HL-60 (cell line): ENCODE data around the gene ADARB1.
"Not testable (repeated sequence)": the region's sequence is repeated elsewhere in the genome, so short reads cannot be mapped to it uniquely, and the experiment has no call there.

Experiments used
- DNase-seq, 2 experiments: peaks; one replicate each; pipeline ENCODE4 v3.0.0-alpha.2; 2010 to 2020; ENCODE audit warnings: low read depth in 1 of 2, low spot score in 1 of 2
- H3K27ac ChIP-seq: fragments of 250-450 bp; sonication (Bioruptor Pico); replicated peaks from 2 replicates; pipeline ENCODE4 v1.5.1; 2020; ENCODE audit warnings: mild to moderate bottlenecking, moderate library complexity
- H3K27me3 ChIP-seq: fragments of 250-450 bp; sonication (Bioruptor Pico); 2 replicates; pipeline ENCODE4 v1.5.1; 2021; ENCODE audit warnings: mild to moderate bottlenecking, moderate library complexity; ENCODE audit not compliant: insufficient read depth, poor library complexity, severe bottlenecking
- H3K4me3 ChIP-seq: replicated peaks from 2 replicates; pipeline ENCODE4 v1.5.1; 2011; ENCODE audit warnings: mild to moderate bottlenecking, control low read depth, low read length; ENCODE audit not compliant: insufficient read depth
- GABPA ChIP-seq: IDR thresholded peaks from 2 replicates; pipeline ENCODE4 v1.6.1; 2012; ENCODE audit warnings: low read depth
- POLR2AphosphoS5 ChIP-seq: IDR thresholded peaks from 2 replicates; pipeline ENCODE4 v1.6.1; 2012; ENCODE audit warnings: low read depth
- SPI1 ChIP-seq: IDR thresholded peaks from 2 replicates; pipeline ENCODE4 v1.6.1; 2012; ENCODE audit warnings: low read depth, mild to moderate bottlenecking, borderline replicate concordance
- TF ChIP-seq, protein P1 (sequence below): IDR thresholded peaks from one replicate; pipeline ENCODE4 v1.5.1; 2011; ENCODE audit warnings: low read length, control low read depth, inconsistent platforms; ENCODE audit not compliant: insufficient read depth
- TF ChIP-seq, protein P2 (sequence below): IDR thresholded peaks from 2 replicates; pipeline ENCODE4 v1.6.1; 2012; ENCODE audit warnings: low read depth; ENCODE audit not compliant: insufficient replicate concordance

ADARB1 gene

GRCh38 chr21:45145146-45145545, 70.8 kb downstream of the ADARB1 start:
- no peak overlapping the region for H3K4me3 ChIP-seq
- H3K27ac ChIP-seq: no peak overlapping the region
- TF ChIP-seq, protein P1, sequence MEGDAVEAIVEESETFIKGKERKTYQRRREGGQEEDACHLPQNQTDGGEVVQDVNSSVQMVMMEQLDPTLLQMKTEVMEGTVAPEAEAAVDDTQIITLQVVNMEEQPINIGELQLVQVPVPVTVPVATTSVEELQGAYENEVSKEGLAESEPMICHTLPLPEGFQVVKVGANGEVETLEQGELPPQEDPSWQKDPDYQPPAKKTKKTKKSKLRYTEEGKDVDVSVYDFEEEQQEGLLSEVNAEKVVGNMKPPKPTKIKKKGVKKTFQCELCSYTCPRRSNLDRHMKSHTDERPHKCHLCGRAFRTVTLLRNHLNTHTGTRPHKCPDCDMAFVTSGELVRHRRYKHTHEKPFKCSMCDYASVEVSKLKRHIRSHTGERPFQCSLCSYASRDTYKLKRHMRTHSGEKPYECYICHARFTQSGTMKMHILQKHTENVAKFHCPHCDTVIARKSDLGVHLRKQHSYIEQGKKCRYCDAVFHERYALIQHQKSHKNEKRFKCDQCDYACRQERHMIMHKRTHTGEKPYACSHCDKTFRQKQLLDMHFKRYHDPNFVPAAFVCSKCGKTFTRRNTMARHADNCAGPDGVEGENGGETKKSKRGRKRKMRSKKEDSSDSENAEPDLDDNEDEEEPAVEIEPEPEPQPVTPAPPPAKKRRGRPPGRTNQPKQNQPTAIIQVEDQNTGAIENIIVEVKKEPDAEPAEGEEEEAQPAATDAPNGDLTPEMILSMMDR: no peak
- TF ChIP-seq SPI1: no peak
- no peak for TF ChIP-seq POLR2AphosphoS5
- TF ChIP-seq, protein P2, sequence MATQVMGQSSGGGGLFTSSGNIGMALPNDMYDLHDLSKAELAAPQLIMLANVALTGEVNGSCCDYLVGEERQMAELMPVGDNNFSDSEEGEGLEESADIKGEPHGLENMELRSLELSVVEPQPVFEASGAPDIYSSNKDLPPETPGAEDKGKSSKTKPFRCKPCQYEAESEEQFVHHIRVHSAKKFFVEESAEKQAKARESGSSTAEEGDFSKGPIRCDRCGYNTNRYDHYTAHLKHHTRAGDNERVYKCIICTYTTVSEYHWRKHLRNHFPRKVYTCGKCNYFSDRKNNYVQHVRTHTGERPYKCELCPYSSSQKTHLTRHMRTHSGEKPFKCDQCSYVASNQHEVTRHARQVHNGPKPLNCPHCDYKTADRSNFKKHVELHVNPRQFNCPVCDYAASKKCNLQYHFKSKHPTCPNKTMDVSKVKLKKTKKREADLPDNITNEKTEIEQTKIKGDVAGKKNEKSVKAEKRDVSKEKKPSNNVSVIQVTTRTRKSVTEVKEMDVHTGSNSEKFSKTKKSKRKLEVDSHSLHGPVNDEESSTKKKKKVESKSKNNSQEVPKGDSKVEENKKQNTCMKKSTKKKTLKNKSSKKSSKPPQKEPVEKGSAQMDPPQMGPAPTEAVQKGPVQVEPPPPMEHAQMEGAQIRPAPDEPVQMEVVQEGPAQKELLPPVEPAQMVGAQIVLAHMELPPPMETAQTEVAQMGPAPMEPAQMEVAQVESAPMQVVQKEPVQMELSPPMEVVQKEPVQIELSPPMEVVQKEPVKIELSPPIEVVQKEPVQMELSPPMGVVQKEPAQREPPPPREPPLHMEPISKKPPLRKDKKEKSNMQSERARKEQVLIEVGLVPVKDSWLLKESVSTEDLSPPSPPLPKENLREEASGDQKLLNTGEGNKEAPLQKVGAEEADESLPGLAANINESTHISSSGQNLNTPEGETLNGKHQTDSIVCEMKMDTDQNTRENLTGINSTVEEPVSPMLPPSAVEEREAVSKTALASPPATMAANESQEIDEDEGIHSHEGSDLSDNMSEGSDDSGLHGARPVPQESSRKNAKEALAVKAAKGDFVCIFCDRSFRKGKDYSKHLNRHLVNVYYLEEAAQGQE: no peak
- no peak for TF ChIP-seq GABPA
- H3K27me3 ChIP-seq: no peaks in the 10 kb centered on the region
- no peak for DNase-seq

DNA sequence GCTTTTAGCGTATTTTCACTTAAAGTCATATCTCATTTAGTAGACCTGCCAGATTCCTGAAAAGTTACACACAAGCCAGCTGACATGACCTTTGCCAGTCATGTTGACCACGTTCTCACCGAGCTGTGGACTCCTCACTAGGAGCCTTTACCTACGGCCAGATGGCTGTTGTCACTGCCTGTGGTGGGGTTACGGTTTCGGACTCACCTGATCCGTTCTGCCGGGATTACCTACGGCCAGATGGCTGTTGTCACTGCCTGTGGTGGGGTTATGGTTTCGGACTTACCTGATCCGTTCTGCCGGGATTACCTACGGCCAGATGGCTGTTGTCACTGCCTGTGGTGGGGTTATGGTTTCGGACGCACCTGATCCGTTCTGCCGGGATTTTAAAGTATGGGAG, 71.5 kb downstream of the ADARB1 start:
- not testable (repeated sequence) for H3K27me3 ChIP-seq, DNase-seq, H3K4me3 ChIP-seq, H3K27ac ChIP-seq

GRCh38 chr21:45146306-45146705, 71.9 kb downstream of the ADARB1 start:
- TF ChIP-seq, protein P1: no peak
- TF ChIP-seq GABPA (no peak), POLR2AphosphoS5 (no peak)
- Histone ChIP-seq H3K4me3 (no peak overlapping the region), H3K27ac (no peak overlapping the region), H3K27me3 (no peaks in the 10 kb centered on the region)
- no peak for DNase-seq

- no peak overlapping the region for H3K27ac ChIP-seq
- no peak for DNase-seq
- H3K27me3 ChIP-seq: no peaks in the 10 kb centered on the region
- H3K4me3 ChIP-seq: no peak overlapping the region
- TF ChIP-seq, protein P2: no peak
- no peak for TF ChIP-seq GABPA
- TF ChIP-seq SPI1: no peak
- TF ChIP-seq, protein P1: no peak
- no peak for TF ChIP-seq POLR2AphosphoS5
Observed at GRCh38 chr21:45146801-45147200, 72.4 kb downstream of the ADARB1 start.
